Activated CD8-positive, alpha-beta memory T cell treated with anti-CD3 and anti-CD28 coated beads, Interleukin-2, amount 50 U/mL, for 48 hours (primary cell): ENCODE measurements around the gene OR14A2.
"Not testable (repeated sequence)": the region's sequence is repeated elsewhere in the genome, so short reads cannot be mapped to it uniquely, and the experiment has no call there.

Experiments used
- DNase-seq: peaks from one replicate; pipeline ENCODE4 v3.0.0-alpha.2; 2020

The OR14A2 gene

DNA sequence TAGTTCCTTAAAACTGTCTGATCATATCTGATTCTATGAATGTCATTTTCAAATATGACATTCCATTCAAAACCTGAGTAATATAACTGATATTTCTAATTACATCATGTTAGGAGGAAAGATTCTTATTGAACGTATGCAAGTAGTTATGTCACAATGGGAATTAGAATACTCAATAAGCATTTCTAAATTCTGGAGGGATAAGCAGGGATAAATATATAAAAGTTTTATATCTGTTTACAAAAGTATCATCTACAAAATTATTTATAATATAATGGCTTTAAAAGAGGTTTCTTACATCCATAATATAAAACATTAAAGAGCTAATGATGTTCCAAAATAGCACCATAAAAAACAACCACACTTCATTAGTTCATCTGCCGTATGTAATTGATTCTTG lies at the start of gene OR14A2:
Gene OR14A2 (minus strand): TSS at position 101 of the 400 bp plus-strand sequence.
- no peak for DNase-seq

DNA sequence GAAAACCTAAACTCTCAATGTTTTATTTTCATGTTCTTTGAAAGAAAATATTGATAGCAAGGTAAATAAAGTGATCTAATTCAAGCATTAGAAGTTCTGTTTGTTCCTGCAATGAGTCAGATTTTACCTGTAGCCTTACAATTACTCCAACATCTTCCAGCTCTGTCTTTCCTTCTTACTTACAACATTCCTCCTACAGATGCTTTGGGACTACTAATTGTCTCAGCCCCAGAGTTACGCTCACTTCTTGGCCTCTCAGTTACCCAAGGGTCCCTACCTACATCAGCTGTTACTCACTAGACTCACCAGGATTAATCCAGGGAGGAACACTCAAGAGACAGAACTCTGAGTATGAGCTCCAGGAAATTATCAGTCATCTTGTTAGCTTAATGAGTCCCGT lies 49.6 kb upstream of the OR14A2 start:
- DNase-seq, result no peak

DNA sequence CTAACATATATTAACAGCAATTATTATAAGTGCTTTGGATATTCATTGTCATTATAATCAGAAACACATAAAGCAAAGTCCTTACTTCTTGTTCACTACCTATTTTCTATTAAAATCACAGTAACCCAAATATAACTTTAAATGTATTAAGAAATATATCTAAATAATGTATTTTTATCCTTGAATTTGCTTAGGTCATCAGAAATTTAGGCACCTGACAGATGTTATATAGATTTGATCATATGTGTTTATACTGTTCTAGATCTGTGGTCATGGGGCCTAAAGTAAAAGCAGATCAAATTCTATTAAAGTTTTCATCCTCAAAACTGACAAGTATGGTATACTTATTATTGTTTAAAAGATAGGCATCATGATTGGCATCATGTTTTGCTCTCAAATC lies 21.7 kb upstream of the OR14A2 start:
- DNase-seq, result no peak

DNA sequence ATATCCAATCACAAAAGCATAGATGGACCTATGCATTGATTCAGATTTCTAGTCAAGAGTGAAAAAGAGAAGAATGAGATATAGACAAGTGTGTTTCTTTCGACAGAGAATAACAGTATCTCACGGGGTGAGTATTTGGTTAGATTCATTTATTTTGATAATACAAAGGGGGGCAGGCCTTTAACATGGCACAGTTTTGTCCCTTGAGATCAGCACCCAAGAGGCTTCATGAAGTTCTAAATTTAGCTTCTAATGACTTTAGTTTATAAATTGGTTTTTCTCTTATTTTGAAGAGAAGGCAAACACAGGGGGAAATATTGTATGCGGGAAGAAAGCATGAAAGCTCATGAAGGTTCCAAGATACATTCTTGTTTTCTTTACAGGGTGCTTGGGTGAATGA lies 12.5 kb upstream of the OR14A2 start, which contains the start of gene OR1C1:
Gene OR1C1 (minus strand): TSS at position 101 of the 400 bp plus-strand sequence. CDS start 2,150 bp downstream, outside the sequence.
- DNase-seq, result no peak

- not testable (repeated sequence) for DNase-seq
Measured at GRCh38 chr1:247754311-247754710, 6.4 kb upstream of the OR14A2 start.

DNA sequence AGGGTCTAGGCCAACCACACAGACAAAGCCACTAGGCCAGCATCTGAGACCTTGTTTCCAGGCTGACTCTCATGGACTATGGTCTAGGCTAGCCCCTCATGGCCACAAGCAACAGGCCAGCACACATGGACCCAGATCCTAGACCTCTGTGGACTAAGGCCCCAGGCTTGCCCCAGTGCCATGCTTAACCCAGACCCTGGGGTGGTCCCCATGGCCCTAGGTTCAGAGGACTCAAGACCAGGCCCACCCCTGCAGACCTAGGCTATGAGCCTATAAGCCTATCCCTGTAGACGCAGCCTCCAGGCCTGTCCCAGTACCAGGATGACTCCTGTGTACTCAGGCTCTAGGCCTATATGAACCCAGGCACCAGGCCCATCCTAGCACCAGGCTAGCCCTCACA lies 1.9 kb upstream of the OR14A2 start:
- no peak for DNase-seq

DNA sequence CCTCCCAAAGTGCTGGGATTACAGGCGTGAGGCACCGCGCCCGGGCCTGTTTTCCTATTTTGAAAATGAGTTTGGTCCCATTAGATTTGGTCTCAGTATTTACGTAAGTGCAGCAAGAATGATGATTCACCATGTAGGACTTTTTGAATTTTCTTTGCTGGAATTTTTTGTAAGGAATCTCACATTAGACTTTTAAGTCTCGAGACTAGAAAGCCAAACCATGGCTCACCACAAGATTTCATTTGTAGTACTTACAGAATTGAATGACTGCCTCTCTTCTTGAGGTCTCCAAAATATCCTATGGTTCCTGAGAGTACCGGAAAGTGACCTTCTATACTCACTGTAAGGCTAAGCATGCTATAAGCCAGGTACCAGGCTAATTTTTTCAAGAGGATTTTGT lies 325 bp downstream of the OR14A2 start:
- DNase-seq, result no peak

- DNase-seq, result no peak
Measured at GRCh38 chr1:247746391-247746935, 1.5 kb downstream of the OR14A2 start.

GRCh38 chr1:247742215-247742760 lies 5.7 kb downstream of the OR14A2 start:
- DNase-seq, result not testable (repeated sequence)

DNA sequence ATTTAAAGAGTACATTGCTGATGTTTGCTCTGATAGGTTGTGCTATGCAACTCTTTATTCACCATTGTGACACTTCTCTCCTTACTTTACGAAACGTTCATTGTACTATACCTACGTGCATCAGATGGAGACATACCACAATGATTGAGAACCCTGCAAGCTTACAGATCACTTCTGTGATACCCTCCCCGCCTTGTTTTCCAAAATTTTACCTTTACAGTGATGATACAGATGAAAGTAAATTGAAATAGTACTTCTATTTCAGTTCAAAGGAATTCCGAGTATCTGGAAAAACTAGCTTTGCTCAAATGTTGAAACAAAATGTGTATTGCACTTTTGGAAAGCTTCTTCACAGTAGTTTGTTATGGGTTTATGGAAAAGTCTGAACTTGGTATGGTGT lies 6.2 kb downstream of the OR14A2 start:
- DNase-seq, result no peak

DNA sequence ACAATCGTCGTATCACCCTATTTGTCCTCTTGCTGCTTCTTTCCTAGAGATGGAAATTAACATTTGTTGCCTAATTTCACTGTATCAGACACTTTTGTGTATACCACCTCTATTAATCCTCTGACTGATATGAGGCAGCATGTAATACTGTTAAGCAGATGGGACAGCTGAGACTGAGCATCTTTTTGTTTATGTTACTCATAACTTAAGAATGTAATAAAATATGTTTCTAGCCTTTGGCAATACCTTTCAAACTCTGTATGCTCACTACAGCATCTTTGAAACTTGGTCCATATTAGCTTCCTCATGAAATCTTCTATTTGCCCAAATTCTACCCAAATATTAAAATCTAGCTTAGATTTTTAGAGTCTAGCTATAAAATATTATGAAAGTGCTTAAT lies 7.2 kb downstream of the OR14A2 start:
- DNase-seq, result no peak

- no peak for DNase-seq
Measured at GRCh38 chr1:247738315-247738714, 9.6 kb downstream of the OR14A2 start, which contains the start of gene OR14K1. Gene OR14K1 (plus strand): TSS chr1:247738615. CDS start chr1:247738615, 0 bp downstream.

GRCh38 chr1:247721222-247721621 lies 26.7 kb downstream of the OR14A2 start:
- no peak for DNase-seq

DNA sequence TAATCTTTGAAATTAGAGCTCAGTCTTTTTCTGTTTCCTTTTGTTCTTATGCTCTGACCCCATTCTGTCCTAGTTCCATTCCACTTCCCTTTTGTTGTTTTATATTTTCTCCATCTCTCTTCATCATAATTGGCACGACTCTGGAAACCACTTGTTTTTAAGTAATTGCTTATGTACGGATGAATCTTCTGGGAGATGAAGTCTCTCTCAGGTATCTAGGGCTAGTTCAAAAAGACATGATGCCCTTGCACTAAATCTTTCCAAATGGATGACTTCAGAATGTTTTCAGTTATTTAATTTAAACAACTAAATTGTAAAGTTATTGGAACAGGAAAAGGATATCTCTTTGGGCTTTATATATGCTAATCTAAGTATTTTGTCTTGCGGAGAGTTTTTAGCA lies 31.4 kb downstream of the OR14A2 start, which contains the start of gene OR6F1:
Gene OR6F1 (minus strand): TSS at position 101 of the 400 bp plus-strand sequence. CDS start 3,891 bp downstream, outside the sequence.
- no peak for DNase-seq

DNA sequence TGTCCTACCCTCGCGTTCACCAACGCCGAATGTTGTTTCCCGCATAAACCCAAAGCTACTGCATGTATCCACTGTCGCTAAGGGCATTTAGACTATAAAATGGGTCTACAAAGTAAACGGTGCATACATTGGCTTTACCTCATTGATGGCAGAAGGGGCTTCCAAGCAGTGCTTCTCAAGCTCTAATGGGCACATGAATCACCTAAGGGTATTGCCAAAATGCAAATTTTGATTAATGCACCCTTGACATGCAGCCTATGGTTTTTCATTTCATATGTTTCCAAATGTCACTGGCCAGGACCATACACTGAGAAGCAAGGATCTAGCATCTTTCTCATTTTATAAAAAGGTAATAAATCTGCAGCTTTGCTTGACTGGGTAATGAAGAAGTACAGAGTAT lies 34.2 kb downstream of the OR14A2 start:
- no peak for DNase-seq

DNA sequence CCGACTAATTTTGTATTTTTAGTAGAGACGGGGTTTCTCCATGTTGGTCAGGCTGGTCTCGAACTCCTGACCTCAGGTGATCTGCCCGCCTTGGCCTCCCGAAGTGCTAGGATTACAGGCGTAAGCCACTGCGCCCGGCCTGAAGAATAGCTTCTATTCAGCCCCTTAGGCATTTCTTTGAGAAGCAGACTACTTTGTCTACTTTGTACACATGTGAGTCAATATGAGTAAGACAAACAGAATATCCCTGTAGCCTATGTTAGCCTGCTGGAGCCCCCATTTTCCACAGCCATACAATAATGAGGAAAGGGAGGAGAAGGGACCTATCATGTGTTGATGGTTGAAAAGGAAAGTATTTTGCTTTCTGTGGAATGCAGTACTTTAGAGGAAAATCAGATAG lies 37.3 kb downstream of the OR14A2 start:
- not testable (repeated sequence) for DNase-seq

- DNase-seq, result no peak
Measured at GRCh38 chr1:247701338-247701737, 46.6 kb downstream of the OR14A2 start.

DNA sequence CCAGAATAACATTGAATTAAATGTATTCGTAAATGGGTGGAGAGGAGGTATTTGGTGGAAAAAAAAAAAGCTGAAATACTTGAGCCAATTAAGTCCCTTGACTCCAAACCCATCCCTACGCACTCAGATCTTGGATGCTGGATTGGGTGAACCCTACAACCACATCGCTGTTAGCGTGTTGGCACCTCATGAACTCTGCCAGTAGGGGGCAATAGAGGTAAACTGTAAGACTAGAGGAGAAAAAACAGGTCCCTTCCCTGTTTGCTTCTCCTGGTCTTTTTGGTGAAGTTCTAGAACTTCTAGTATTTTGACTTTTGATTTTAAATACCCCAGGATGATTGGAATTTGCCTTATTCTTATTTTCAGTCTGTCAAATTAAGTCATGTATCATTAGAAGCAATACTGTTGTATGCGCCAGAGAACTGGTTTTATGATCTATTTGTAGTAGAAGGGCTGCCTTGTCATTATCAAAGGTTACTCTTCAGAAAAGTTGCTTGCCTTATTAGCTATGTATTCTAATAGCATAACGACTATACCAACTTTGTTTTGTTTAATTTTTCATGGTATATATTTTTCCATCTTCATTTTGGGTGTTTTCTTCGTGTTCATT lies 66.5 kb downstream of the OR14A2 start:
- peak; percentile 53 for DNase-seq

GRCh38 chr1:247680171-247680570 lies 67.8 kb downstream of the OR14A2 start:
- no peak for DNase-seq

- no peak for DNase-seq
Measured at GRCh38 chr1:247679639-247680038, 68.3 kb downstream of the OR14A2 start, which contains the start of gene OR13G1. Gene OR13G1 (minus strand): TSS chr1:247679739. CDS start chr1:247673041, 6,698 bp downstream.
